Osteoblast (primary cell): Measurements from ENCODE around the gene STK32A. TPM values are rescaled to one million over a fixed set of nuclear protein-coding genes. Genes with fewer than 3 reads are reported as not detected.

ENCODE experiments used
- DNase-seq: peaks from one replicate; pipeline ENCODE4 v3.0.0; 2011; ENCODE audit warnings: low spot score, mixed read lengths; ENCODE audit not compliant: insufficient read length; ENCODE audit errors: missing footprints
- H2AFZ ChIP-seq: 2 replicates; pipeline ENCODE4 v1.6.0; 2011; ENCODE audit warnings: mild to moderate bottlenecking, low read length
- H3K27ac ChIP-seq: 2 replicates; pipeline ENCODE4 v1.5.1; 2011; ENCODE audit warnings: mild to moderate bottlenecking, low read depth, low read length, moderate library complexity
- H3K27me3 ChIP-seq: 2 replicates; pipeline ENCODE4 v1.6.0; 2012; ENCODE audit warnings: mild to moderate bottlenecking, control low read depth, inconsistent platforms, low read length, moderate library complexity; ENCODE audit not compliant: insufficient read depth
- H3K36me3 ChIP-seq: 2 replicates; pipeline ENCODE4 v1.5.1; 2011; ENCODE audit warnings: mild to moderate bottlenecking, low read length, control low read depth, moderate library complexity; ENCODE audit not compliant: insufficient read depth
- H3K4me1 ChIP-seq: 2 replicates; pipeline ENCODE4 v1.5.1; 2011; ENCODE audit warnings: mild to moderate bottlenecking, low read length, control low read depth, moderate library complexity; ENCODE audit not compliant: insufficient read depth
- H3K4me2 ChIP-seq: 2 replicates; pipeline ENCODE4 v1.6.0; 2011; ENCODE audit warnings: mild to moderate bottlenecking, low read length; ENCODE audit not compliant: insufficient read depth
- H3K4me3 ChIP-seq: fragments of 200-600 bp; sonication (generic); 3 replicates; pipeline ENCODE4 v1.5.1; 2012; ENCODE audit warnings: mild to moderate bottlenecking, low read length, inconsistent platforms; ENCODE audit not compliant: insufficient read depth
- H3K79me2 ChIP-seq: 2 replicates; pipeline ENCODE4 v1.6.0; 2012; ENCODE audit warnings: mild to moderate bottlenecking, low read length, control low read depth, inconsistent platforms; ENCODE audit not compliant: insufficient read depth
- H3K9me3 ChIP-seq: 2 replicates; pipeline ENCODE4 v1.5.1; 2011; ENCODE audit warnings: low read depth, low read length, control low read depth
- H4K20me1 ChIP-seq: 2 replicates; pipeline ENCODE4 v1.6.0; 2012; ENCODE audit warnings: mild to moderate bottlenecking, low read length, control low read depth; ENCODE audit not compliant: insufficient read depth
- total RNA-seq: library from RNA; depleted of rRNA; stranded (reverse); fragments of >200 nt; gene quantifications from 2 replicates; pipeline ENCODE4 v1.2.3, GENCODE V29; 2012
- TF ChIP-seq, protein P1 (sequence below): IDR thresholded peaks from 2 replicates; pipeline ENCODE4 v1.5.1; 2011; ENCODE audit warnings: mild to moderate bottlenecking, low read depth, low read length, moderate library complexity; ENCODE audit errors: extremely low read depth

Gene STK32A
- total RNA-seq, 1 donor: 1.8 TPM

DNA sequence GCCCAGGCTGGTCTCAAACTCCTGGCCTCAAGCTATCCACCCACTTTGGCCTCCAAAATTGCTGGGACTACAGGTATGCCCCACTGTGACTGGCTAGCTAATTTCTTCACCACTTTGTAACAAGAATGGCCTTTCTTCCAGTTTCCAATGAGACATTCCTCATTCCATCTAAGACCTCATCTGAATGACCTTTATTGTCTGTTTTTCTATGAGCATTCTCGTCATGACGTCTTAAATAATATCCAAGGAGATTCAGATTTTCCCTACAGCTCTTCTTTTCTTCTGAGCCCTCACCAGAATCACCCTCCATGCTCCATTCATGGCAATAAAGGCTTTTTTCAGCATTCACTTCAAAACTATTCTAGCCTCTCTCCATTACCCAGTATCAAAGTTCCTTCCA is 30.2 kb upstream of the STK32A start:
- Histone ChIP-seq H3K79me2 (no peaks in the 10 kb centered on the region), H3K9me3 (no peaks in the 10 kb centered on the region), H3K27me3 (no peaks in the 10 kb centered on the region), H2AFZ (no peak overlapping the region), H3K4me3 (no peak overlapping the region), H3K4me2 (no peak overlapping the region), H3K27ac (no peak overlapping the region), H4K20me1 (no peaks in the 10 kb centered on the region), H3K4me1 (no peaks in the 10 kb centered on the region), H3K36me3 (no peaks in the 10 kb centered on the region)
- DNase-seq: no peak
- TF ChIP-seq, protein P1, sequence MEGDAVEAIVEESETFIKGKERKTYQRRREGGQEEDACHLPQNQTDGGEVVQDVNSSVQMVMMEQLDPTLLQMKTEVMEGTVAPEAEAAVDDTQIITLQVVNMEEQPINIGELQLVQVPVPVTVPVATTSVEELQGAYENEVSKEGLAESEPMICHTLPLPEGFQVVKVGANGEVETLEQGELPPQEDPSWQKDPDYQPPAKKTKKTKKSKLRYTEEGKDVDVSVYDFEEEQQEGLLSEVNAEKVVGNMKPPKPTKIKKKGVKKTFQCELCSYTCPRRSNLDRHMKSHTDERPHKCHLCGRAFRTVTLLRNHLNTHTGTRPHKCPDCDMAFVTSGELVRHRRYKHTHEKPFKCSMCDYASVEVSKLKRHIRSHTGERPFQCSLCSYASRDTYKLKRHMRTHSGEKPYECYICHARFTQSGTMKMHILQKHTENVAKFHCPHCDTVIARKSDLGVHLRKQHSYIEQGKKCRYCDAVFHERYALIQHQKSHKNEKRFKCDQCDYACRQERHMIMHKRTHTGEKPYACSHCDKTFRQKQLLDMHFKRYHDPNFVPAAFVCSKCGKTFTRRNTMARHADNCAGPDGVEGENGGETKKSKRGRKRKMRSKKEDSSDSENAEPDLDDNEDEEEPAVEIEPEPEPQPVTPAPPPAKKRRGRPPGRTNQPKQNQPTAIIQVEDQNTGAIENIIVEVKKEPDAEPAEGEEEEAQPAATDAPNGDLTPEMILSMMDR: no peak

GRCh38 chr5:147208134-147208533 is 26.7 kb upstream of the STK32A start:
- no peaks in the 10 kb centered on the region for H3K27me3 ChIP-seq
- H3K9me3 ChIP-seq: no peaks in the 10 kb centered on the region
- TF ChIP-seq, protein P1: no peak
- no peak for DNase-seq
- H4K20me1 ChIP-seq: no peaks in the 10 kb centered on the region
- no peaks in the 10 kb centered on the region for H3K79me2 ChIP-seq
- H2AFZ ChIP-seq: no peak overlapping the region
- no peaks in the 10 kb centered on the region for H3K4me1 ChIP-seq
- H3K36me3 ChIP-seq: no peaks in the 10 kb centered on the region
- no peak overlapping the region for H3K27ac ChIP-seq
- H3K4me3 ChIP-seq: no peak overlapping the region
- no peak overlapping the region for H3K4me2 ChIP-seq

GRCh38 chr5:147216552-147217154 is 18.2 kb upstream of the STK32A start:
- H3K27ac ChIP-seq: no peak overlapping the region
- no peak overlapping the region for H3K4me2 ChIP-seq
- no peaks in the 10 kb centered on the region for H3K4me1 ChIP-seq
- DNase-seq: no peak
- no peak overlapping the region for H3K4me3 ChIP-seq
- no peaks in the 10 kb centered on the region for H3K9me3 ChIP-seq
- H2AFZ ChIP-seq: peak overlapping the region; percentile 46
- H3K36me3 ChIP-seq: no peaks in the 10 kb centered on the region
- TF ChIP-seq, protein P1: no peak
- no peaks in the 10 kb centered on the region for H3K79me2 ChIP-seq
- no peaks in the 10 kb centered on the region for H4K20me1 ChIP-seq
- peaks cover 1% of the 10 kb centered on the region for H3K27me3 ChIP-seq

- TF ChIP-seq, protein P1: no peak
- Histone ChIP-seq H4K20me1 (no peaks in the 10 kb centered on the region), H3K4me1 (no peaks in the 10 kb centered on the region), H2AFZ (no peak overlapping the region), H3K36me3 (no peaks in the 10 kb centered on the region), H3K9me3 (no peaks in the 10 kb centered on the region), H3K79me2 (no peaks in the 10 kb centered on the region), H3K27ac (no peak overlapping the region), H3K4me3 (no peak overlapping the region), H3K27me3 (peaks cover 3% of the 10 kb centered on the region), H3K4me2 (no peak overlapping the region)
- DNase-seq: no peak
These were observed 11.5 kb upstream of the STK32A start for GRCh38 chr5:147223343-147223742.
